Glomerular visceral epithelial cell (primary cell): Measurements from ENCODE around the gene ZNF219.

Source experiments
- DNase-seq: peaks from one replicate; pipeline ENCODE4 v3.0.0-alpha.2; 2016; ENCODE audit errors: extremely low spot score

Gene ZNF219

GRCh38 chr14:21098076-21098891, at the start of gene ZNF219:
Gene ZNF219 (minus strand): TSS chr14:21098655. CDS start chr14:21093591, 5,064 bp downstream.
- DNase-seq, result peak; percentile 61

DNA sequence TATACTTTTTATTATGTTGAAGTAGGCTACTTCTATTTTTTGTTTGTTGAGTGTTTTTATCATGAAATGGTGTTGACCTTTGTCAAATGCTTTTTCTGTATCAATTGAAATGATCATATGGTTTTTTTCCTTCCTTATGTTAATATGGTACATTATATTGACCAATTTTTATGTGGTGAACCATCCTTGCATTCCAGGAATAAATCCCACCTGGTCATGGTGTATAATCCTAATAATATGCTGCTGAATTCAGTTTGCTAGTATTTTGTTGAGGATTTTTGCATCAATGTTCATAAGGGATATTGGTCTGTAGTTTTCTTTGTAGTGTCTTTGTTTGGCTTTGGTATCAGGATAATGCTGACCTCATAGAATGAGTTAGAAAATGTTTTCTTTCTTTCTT, 47.0 kb upstream of the ZNF219 start:
- DNase-seq, result no peak

- DNase-seq, result no peak
These were observed 43.9 kb upstream of the ZNF219 start for GRCh38 chr14:21142357-21142756.

DNA sequence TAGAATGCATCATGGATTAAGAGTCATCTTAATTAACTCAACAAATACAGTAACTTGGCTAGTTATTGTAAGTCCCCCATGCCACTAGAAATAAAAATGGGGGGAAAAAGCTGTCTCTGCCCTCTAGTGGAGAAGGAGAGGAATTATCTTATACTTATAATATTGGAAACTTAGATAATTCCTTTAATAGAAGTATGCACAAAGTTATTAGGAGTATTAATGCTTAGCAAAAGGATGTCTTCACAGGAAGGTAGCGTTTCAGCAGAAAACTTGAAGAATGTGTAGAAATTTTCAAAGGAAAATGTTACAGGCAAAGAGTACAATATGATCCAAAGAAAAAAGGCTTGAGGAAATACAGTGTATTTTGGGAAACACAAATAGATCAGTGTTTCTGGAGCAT, 37.6 kb upstream of the ZNF219 start:
- DNase-seq, result peak; percentile 11

- DNase-seq, result no peak
These were observed 35.4 kb upstream of the ZNF219 start for GRCh38 chr14:21133901-21134300.

GRCh38 chr14:21123429-21123828, 25.0 kb upstream of the ZNF219 start:
- DNase-seq, result no peak

DNA sequence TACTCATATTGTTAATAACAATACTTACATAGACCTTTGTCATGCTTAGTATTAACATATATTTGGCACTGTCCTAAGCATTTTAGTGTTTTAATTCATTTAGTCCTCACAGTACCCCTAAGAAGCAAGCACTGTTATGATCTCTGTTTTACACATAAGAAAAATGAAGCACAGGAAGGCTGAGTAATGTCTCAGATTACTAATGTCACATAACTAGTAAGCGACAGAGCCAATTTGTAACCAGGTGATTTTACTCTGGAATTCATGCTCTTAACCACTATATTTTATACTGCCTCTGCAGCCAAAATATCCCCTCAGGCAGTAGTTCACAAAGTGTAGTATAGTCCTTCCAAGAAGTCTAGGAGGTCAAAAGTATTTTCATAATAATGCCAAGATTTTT, 22.7 kb upstream of the ZNF219 start:
- DNase-seq, result no peak

DNA sequence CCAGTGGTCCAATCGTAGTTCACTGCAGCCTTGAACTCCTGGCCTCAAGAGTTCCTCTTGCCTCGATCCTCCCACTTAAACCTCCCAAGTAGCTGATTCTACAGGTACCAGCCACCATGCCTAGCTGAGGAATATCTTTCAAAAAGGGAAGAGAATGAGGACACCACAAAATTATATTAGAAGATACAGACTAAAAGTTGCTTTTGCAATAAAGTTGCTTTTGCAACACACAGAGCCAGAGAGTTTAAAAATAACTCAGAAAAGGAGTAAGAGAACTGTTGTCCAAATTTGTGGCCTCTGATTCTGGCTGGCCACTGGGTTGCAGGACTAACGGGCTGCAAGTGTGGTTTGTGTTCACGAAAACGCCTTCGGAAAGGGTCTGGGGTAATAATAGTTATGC, 22.2 kb upstream of the ZNF219 start:
- no peak for DNase-seq

GRCh38 chr14:21118933-21119332, 20.5 kb upstream of the ZNF219 start:
- no peak for DNase-seq

- DNase-seq, result no peak
These were observed 14.9 kb upstream of the ZNF219 start for GRCh38 chr14:21113369-21113768.

DNA sequence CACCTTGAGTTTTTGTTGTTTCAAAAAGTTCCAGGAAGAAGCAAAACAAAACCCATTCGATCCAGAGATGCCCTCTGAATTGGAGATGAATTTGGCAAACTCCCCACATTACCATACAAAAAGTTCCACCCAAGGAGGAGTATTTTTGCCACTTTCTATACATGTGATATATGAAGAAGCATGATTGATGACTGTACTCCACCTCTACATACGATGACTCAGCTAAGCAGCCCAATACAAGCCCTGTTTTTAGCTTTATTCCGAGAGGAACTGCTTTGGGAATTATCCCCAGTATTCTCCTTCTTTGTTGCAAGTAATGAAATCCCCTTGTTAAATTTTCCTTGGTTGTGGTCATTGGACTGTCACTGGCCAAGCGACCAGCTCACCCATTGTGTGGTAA, 13.8 kb upstream of the ZNF219 start:
- DNase-seq, result no peak

GRCh38 chr14:21109377-21110138, 11.1 kb upstream of the ZNF219 start:
- DNase-seq, result no peak

GRCh38 chr14:21108791-21109190, 10.3 kb upstream of the ZNF219 start:
- no peak for DNase-seq

DNA sequence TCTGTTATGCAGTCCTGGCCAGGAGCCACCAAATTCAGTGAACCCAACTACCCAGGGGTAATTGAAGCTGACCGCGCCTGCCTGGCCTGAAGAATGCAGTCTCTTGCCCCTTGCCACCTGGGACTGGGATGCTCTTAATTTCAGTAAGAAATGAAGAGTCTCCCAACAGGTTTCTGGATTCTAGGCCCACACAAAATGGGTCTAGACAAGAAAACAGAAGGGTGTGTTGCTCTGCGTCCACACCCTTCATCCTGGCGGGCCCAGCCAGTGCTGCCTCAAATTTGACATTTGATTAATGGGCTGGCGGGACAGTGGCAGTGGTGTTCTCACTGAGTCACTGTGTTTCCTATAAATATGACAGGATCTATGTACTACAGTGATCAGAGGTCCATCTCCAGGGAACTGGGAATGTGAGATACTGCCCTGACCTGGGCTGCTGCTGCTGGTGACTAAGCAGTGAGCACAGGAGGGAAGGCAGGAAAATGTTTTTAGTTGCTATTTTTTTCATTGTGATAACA, 8.9 kb upstream of the ZNF219 start:
- peak; percentile 80 for DNase-seq

GRCh38 chr14:21106498-21107282, 8.2 kb upstream of the ZNF219 start:
- DNase-seq, result peak; percentile 83

- DNase-seq, result no peak
These were observed 7.7 kb upstream of the ZNF219 start for GRCh38 chr14:21106176-21106497.

DNA sequence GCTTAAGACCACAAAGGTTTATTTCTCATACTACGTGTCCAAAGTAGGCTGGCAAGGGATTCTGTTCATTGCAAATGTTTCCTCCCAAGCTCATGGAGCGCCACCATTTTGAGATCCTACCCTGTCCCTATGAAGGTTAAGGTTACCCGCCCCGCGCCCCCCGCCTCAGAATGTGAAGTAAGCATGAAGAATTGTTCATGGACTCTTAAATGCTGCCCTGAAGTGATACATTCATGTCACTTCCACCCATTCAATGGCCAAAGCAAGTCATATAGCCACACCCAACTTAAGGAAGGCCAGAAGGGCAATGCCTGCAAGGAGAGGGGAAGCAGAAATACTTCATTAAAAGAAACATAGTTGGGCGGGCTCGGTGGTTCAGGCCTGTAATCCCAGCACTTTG, 6.6 kb upstream of the ZNF219 start:
- DNase-seq, result no peak

- peak; percentile 81 for DNase-seq
These were observed 6.1 kb upstream of the ZNF219 start for GRCh38 chr14:21104448-21105060.

DNA sequence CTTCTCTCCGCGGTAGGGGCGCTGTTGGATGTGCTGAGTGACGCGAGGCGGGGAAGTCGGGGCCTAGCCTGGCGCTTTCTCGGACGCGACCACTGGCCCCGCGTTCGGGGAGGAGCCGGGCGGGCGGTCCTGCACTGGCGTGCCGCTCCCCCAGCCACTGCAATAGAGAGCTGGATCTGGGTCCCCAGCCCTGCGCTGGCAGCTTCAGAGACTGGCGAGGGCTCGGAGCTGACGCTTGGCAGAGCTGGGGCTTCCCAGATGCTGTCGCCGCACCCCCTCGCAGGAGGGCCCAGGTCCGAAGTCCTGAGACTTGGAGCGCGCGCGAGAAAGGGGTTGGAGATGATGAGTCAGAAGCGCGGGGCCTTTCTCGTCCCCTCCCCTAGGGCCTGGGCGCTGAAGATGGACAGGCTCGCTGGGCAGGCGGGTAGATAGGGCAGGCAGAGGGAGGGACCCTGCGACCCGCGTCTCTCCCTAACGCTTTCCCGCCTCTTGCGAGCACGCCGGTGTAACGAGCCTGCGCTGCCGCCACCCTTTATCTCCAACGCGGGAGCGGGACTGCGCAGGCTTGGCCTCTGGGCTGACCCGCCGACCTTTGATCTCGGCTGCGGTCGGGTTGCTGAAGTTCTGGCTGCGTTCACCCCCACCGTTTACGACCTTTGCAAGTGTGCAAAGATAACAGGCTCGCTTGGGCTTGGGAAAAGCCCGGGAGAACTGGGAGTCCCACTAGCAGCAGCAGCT, 5.4 kb upstream of the ZNF219 start:
- DNase-seq, result peak; percentile 95

- DNase-seq, result no peak
These were observed 4.9 kb upstream of the ZNF219 start for GRCh38 chr14:21103411-21103709.
